CD4-positive, alpha-beta T cell treated with Interleukin-4 for 1 hour (primary cell): ENCODE data around the gene TRO.

ENCODE experiments used
- DNase-seq, 2 donors: peaks; one replicate each; pipeline ENCODE4 v3.0.0-alpha.2; 2020 to 2022

Gene TRO

GRCh38 chrX:54977387-54977786, 56.8 kb downstream of the TRO start:
- no peak for DNase-seq

DNA sequence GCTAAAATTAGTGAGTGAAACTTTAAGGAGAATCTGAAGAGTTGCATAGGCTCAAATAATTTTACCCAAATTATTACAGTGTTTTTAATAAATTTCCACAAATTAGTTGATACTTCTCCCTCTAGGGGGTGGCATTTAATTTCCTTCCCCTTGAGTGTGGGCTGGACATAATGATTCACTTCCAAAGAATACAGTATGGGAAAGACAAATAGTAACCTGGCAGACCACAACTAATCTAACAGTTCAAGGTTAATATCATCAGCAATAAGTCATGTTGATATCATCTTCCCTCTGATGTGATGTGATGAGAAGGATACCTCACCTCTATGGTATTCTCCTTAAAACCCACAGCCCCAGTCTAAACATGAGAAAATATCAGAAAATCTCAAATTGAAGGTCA, 57.8 kb downstream of the TRO start:
- no peak for DNase-seq

DNA sequence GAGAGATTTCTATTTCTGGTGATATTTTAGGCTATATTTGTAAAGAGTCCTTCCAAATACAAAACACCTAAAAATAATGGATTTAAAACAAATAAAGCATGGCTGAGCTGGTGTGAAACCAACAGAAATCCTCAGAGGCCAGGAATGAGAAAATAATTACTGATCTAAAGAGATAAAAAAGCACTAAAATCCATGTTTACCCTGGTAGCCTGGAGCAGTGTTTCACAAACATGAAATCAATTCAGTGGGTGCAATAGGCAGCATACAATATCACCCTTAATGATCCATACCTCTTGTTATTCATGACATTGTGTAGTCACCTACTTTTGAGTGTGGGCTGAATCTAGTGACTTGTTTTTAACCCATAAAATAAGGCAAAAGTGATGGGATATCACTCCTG, 58.8 kb downstream of the TRO start:
- DNase-seq, result no peak

DNA sequence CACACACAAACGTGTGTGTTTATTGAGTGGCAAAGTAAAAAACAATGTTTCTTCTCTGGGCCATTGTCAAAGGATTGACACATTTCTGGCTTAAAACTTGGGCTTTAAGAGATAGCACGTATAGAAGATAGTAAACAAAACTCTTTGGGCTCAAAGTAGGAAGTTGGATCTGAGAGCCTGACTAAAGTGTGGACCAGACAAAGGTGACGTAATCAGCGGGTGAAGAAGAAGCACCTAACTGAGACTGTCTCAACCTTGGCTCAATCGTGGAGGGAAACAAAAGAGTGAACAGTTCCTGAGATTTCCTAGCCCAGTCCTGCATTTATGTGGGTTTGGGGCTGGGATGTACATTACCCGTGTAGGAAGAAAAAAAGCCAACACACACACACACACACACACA, 59.7 kb downstream of the TRO start:
- DNase-seq, result no peak
